Islet of Langerhans (tissue), 1 donor: ENCODE results near the gene WRAP53.
A peak's percentile ranks its signal among the peaks of the same experiment; 100 is the strongest.

Experiments used
- FAIRE-seq: peaks from one replicate; lab custom pipeline; 2011; peaks lifted over from hg19 to GRCh38; lab: Jason Lieb, UNC

The WRAP53 gene

DNA sequence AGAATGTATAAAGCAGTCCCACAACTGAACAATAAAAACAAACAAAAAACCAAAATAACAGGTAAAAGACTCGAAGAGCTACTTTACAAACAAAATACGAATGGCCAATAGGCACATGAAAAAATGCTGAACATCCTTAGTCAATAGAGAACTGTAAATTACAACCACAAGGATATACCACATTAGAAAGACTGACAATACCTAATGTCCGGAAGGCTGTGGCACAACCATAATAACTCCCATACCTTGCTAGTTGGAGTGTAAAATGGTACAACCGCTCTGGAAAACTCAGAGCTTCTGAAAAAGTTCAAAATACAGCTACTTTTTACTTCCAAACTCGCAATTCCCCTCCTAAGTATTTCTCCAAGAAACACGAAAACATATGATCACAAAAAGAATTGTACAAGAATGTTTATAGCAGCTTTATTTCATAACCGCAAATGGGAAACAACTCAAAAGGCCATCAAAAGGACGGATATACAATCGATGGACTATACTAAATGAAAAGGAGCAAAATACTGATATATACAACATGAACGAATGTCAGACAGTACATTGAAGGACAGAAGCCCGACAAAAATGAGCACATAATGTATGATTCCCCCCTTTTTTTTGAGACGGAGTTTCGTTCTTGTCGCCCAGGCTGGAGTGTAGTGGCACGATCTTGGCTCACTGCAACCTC lies 3.3 kb upstream of the WRAP53 start:
- no peak for FAIRE-seq

DNA sequence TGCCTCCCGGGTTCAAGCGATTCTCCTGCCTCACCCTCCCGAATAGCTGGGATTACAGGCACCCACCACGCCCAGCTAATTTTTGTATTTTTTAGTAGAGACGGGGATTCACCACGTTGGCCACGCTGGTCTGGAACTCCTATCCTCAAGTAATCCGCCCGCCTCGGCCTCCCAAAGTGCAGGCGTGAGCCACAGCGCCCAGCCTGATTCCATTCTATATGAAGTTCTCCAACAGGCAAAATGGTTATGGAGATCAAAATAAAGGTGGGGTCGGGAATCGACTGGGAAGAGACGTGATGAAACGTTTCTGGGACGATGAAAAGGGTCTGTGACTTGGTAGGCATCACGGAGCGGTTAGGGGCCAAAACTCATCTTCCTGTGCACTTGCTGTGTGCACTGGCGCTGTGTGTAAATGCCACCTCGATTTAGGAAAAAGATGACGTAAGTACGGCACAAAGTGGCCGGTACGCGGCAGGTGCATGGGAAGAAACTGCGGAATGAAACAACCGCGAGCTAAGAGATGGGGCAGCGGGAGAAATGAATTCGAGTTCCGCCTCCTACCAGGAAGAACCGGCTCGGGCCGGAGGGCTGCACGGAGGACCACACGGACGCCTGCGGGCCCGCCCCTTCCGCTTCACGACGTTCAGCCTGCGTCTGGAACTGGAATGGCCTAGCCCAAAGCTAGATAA lies 2.6 kb upstream of the WRAP53 start:
- FAIRE-seq, result no peak

DNA sequence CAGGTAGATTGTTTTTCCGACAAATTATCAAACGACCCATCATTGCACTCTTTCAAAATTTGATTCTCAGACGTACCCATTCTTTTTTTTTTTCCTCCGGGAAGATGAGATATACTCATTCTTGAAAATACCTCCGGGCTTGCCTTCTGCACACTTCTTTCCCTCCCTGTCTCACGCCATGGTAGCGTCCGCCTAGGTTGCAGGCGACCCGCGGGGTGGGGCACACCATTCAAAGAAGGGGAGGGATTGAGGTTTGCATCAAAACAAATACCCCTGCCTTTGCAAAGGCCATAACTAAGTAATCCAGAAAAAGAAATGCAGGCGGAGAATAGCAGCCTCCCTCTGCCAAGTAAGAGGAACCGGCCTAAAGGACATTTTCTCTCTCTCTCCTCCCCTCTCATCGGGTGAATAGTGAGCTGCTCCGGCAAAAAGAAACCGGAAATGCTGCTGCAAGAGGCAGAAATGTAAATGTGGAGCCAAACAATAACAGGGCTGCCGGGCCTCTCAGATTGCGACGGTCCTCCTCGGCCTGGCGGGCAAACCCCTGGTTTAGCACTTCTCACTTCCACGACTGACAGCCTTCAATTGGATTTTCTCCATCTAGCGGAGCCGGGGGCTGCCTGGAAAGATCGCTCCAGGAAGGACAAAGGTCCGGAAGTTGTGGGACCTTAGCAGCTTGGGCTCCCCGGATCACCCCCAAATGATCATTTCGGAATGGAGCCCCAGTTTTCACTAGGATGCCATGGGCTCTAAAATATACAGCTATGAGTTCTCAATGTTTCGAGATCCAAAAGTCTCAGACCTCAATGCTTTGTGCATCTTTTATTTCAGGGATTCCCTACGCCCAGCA lies 1.8 kb upstream of the WRAP53 start:
- FAIRE-seq, result peak; percentile 94

DNA sequence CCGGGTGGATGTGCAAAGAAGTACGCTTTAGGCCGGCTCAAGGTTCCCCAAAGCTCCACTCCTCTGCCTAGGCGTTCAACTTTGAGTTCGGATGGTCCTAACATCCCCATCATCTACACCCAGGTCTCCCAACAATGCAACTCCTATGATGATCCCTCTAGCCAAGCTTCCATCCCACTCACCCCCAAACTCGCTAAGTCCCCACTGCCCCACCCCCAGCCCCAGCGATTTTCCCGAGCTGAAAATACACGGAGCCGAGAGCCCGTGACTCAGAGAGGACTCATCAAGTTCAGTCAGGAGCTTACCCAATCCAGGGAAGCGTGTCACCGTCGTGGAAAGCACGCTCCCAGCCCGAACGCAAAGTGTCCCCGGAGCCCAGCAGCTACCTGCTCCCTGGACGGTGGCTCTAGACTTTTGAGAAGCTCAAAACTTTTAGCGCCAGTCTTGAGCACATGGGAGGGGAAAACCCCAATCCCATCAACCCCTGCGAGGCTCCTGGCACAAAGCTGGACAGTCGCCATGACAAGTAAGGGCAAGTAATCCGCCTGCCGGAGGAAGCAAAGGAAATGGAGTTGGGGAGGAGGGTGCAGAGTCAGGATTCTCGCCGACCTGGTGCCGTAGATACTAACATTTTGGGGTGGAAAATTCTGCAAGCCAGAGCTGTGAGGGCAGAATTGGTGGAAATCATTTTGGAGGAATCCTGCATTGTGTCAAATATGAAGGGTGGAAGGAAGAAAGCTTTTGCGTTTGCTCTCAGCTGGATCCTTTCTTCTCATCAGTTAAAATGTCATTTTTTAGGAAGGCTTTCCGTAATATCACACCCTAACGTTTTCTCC lies 987 bp upstream of the WRAP53 start, which contains the start of gene TP53:
TSS of gene TP53 (minus strand) at position 419 of the 836 bp plus-strand sequence. CDS start 10,896 bp downstream, outside the sequence.
- no peak for FAIRE-seq

DNA sequence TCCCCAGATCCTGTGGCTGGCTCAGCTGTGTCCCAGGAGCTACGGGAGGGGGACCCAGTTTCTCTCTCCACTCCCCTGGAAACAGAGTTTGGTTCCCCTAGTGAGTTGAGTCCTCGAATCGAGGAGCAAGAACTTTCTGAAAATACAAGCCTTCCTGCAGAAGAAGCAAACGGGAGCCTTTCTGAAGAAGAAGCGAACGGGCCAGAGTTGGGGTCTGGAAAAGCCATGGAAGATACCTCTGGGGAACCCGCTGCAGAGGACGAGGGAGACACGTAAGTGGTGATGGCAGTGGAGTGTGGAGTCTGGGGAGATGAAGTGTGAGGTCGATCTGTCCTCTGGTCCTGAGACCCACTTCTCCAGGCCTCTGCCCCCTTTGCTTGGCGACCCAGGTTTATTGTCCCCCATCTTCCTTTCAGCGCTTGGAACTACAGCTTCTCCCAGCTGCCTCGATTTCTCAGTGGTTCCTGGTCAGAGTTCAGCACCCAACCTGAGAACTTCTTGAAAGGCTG lies 585 bp downstream of the WRAP53 start:
- no peak for FAIRE-seq

DNA sequence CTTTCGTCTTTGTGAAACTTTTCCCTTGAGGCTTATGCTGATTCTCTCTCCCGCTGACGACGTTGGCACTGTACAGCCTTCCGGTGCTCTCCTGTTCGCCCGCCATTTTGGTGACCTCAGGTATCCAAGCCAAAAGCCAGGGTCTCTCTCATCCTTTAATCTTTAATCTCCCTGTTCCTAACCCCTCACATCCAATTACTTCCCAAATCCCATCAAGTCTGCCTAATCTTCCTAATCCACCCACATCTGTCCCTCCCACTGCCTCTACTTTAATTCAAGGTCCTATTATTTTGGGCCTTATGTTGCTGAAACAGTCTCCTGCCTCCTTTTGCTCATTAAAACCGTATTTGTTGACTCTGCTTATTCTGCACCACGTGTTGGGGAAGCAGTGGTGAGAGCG lies 7.3 kb downstream of the WRAP53 start:
- no peak for FAIRE-seq

DNA sequence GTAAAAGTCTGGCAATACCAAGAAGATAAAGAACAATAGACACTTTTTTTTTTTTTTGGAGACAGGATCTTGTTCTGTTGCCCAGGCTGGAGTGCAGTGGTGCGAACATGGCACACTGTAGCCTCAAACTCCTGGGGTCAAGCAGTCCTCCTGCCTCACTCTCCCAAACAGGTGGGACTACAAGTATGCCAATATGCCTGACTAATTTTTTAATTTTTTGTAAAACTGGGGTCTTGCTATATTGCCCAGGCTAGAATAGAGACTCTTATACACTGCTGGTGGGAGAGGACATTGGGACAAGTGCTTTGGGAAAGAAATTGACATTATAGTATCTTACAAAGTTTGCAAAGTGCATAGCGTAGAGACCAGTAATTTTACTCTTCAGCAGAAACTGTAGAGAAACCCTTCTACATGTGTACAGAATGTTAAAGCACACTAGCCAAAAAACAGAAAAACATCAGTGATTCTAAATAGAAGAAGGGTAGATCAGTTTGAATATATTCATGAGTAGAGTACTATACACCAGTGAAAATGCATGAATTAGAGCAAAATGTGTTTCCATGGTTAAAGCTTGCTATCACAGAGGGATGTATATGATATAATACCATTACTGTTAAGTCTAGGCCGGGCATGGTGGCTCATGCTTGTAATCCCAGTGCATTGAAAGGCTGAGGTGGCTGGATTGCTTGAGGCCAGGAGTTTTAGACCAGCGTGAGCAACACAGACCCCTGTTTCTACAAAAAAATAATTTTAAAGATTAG lies 9.7 kb downstream of the WRAP53 start:
- no peak for FAIRE-seq

DNA sequence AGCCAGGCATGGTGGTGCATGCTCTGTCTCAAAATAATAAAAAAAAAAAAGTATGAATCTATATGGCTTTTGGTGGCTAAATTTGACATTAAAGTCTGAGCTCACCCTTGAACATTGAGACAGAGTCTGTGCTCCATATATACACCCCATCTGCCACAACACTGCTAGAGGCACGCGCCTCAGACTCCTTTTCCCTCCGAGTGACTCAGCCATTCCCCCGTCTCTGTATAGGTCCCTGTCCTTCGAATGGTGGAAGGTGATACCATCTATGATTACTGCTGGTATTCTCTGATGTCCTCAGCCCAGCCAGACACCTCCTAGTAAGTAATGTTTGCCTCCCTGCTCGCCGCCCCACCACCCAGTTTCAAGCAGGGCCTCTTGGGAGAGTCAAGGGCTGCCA lies 12.2 kb downstream of the WRAP53 start:
- no peak for FAIRE-seq

DNA sequence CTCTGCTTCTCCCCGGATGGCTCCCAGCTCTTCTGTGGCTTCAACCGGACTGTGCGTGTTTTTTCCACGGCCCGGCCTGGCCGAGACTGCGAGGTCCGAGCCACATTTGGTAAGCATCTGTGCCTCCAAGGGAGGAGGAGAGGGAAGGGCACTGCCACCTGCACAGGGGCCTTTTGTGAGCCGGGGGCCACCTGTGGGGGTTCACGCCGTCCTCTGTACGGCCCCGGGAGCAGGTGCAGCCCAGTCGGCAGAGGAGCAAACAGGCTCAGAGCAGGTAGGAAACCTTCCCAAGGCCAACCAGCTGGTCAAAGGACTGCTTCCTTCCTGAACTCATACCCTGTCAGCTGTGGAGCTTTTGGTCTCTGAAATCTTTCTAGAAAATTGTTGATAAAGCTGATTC lies 13.4 kb downstream of the WRAP53 start:
- FAIRE-seq, result no peak

DNA sequence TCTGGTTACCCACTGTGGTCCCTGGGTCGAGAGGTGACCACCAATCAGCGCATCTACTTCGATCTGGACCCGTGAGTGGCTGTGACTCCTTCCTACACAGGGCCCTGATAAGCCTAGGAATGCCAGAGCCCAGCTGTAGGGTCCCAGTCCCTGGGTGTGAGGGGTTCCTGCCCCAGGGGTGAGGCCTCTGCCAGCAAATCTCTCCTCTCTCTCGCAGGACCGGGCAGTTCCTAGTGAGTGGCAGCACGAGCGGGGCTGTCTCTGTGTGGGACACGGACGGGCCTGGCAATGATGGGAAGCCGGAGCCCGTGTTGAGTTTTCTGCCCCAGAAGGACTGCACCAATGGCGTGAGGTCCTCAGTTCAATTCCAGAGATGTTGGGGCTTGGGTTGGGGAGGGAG lies 14.5 kb downstream of the WRAP53 start:
- FAIRE-seq, result no peak

DNA sequence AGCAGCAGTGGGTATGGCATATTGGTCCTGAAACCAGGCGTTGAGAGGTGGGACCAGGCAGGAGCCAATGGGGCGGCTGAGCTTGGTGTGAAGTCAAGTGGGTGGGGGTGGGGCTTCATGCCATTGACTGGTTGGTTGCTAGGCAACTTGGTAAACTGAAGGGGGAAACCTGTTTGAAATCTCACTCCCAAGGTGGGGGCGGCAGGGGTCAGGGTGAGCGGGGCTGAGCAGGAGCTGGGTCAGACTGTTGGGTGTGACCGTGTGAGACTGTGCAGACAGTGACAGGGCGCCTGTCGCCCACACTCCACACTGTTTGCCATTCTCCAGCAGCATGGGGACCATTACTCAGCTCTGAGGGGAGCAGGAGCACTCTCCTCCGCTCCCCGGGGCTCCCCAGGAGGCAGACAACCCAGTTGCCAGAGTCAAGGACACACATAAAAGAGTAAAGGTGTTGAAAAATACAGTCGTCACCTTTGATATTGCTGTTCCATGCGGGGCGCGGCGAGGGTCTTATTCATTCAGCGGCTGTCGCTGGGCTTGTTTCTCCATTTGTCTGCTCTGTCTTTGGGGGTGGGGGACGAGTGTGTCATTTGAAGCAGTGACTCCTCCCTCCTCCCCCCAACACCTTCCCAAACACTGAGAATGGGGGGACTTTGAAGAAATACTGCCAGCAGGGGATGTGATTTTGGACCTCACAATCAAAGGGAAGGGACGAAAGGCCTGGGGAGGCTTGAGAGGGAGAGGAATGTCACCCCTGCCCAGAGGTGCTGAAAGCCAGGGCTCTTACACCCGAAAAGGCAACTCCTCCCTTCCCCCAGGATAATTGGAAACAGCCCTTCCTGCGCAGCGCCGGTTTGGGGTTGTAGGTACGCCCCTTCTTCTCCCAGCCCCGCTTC lies 15.6 kb downstream of the WRAP53 start:
- no peak for FAIRE-seq

DNA sequence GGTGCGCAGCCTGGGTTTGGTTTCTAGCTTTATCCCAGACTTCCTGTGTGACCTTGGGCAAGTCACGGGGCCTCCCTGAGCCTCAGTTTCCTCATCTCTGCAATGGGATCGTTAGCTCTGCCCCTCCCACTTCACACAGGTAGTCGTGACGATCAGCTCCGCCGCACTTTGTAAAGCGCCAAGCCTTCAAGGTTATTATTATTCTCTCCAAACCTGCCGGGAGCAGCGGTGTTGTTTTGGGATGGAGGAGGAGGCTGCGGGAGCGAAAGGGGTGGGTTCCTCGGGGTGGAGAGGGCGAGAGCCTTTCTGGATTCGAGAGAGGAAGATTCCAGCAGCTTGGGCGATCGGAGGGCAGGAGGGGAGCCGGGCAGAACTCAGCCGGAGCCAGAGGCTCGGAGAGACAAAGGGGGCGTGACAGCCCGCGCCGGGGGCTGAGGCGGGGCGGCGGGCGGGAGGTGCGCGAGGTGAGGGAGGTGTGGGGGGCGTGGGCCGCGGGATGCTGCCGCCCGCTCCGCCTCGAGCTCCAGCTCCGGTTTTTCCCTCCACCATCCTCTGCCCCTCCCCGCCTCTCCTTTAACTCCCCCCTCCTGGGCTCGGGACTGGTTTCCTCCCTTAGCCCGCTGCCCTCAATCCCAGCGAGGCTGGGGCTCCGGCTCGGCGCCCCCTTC lies 16.5 kb downstream of the WRAP53 start, which contains the start of gene EFNB3:
TSS of gene EFNB3 (plus strand) at position 602 of the 668 bp plus-strand sequence. CDS start 397 bp downstream, outside the sequence.
- no peak for FAIRE-seq

DNA sequence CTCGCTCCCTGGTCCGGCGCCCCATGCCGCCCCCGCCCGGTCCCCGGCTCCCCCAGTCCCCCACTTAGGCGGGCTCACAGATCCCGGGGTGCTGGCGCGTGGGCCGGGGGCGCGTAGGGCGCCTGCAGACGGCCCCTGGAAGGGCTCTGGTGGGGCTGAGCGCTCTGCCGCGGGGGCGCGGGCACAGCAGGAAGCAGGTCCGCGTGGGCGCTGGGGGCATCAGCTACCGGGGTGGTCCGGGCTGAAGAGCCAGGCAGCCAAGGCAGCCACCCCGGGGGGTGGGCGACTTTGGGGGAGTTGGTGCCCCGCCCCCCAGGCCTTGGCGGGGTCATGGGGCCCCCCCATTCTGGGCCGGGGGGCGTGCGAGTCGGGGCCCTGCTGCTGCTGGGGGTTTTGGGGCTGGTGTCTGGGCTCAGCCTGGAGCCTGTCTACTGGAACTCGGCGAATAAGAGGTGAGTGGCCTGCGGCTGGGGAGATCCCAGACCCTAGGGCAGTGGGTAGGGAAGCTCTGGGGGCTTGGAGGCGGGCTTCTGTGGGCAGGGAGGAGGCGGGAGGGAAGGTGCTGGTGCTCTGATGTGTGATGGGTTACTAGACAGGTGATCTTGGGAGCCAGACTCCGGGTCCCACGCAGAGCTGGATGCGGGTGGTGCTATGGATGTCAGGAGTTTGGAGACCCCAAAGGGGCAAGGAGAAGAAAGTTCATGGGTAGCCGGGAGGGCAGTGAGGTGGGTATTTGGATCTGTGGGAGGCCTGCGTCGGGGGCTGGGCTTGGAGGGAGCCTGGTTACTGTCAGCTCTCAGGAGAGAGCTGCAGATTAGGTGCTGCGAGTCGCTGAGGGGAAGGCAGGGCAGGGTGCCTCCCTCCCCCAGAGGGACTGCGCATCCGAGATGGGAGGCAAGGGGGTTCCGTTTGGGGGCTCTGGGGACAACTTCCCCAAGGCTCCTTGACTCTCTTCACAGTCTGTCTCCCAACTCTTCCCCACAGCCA lies 17.3 kb downstream of the WRAP53 start:
- FAIRE-seq, result no peak

DNA sequence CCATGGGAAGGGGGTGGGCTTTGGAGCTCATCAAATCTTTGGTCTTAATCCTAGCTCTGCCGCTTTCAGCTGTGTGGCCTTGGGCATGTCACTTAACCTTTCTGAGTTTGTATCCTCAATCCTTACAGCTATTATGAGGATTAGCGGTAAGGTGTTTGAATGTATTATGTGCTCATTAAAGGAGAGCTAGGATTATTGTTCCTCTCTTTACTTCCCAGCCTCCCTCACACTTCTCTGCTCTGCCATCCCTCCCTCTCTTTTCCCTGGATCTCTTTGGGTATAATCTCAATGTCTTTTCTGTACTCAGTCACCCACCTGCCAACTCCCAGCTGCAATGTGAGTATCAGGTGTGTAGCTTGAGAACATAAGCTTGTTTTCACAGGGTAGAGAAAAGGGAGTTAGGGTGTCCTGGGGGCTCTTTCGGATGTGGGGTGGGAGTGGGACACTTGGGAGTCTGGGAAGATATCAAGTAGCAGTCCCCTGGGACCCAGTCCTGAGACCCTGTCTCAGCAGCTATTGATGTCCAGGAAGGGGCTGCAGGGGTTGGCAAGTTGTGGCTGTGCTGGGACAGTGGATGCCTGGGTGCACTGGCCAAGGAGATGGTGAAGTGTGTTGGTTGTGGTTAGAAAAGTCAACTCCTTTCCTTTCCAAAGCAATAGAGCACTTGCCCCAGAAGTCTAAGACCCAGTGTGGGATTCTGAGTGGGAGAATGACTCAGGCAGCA lies 18.5 kb downstream of the WRAP53 start:
- FAIRE-seq, result no peak

DNA sequence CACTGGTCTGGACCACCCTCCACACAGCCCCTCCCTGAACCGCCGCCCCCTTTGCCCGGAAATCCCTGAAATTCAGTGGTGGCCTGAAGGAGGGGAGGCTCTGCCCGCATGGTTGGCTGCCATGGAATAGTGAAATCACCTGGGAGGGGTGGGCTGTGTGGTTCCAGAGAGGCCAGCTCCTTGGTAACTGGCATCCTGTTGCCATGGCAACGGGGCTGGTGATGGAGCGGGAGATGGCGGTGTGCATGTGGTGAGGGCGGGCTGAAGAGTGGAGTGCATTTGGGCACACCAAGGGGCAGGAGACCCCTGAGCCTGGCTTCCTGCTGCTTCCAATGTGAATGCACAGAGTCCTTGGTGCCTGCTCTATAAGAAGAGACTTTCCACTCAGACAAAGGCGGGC lies 19.2 kb downstream of the WRAP53 start:
- no peak for FAIRE-seq

DNA sequence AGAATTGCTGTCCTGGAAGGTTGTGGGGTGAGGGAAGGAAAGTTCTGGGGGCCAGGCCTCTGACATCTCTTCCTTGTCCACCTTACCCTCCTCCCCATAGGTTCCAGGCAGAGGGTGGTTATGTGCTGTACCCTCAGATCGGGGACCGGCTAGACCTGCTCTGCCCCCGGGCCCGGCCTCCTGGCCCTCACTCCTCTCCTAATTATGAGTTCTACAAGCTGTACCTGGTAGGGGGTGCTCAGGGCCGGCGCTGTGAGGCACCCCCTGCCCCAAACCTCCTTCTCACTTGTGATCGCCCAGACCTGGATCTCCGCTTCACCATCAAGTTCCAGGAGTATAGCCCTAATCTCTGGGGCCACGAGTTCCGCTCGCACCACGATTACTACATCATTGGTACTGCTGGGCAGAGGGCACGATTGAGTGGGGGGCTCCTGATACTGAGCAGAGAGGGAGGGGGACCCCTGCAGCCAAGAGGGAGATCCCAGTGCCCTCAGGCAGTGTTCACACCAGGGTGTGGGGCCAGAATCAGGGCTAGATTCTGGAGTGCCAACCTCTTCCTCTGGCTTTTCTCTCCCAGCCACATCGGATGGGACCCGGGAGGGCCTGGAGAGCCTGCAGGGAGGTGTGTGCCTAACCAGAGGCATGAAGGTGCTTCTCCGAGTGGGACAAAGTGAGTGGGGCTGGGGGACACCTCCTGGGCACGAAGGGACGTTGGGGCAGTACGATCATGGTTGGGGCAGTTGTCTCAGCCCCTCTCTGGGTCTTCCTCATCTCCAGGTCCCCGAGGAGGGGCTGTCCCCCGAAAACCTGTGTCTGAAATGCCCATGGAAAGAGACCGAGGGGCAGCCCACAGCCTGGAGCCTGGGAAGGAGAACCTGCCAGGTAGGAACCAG lies 19.8 kb downstream of the WRAP53 start:
- no peak for FAIRE-seq
